SK-N-SH (cell line): Measurements from ENCODE around the gene C1D. TPM values are rescaled to one million over a fixed set of nuclear protein-coding genes. Genes with fewer than 3 reads are reported as not detected.

Experiments used
- CTCF ChIA-PET: fragments of 300-600, 350-600 bp; formaldehyde crosslinking; extraction: SDS; loops from one replicate; lab custom pipeline; 2021; lab: Yijun Ruan, JAX
- POLR2A ChIA-PET: fragments of 350-600 bp; sonication (Branson Sonifier 250); formaldehyde crosslinking; extraction: SDS; loops from one replicate; lab custom pipeline; 2020; ENCODE audit warnings: antibody characterized with exemption, inconsistent platforms; lab: Yijun Ruan, JAX
- DNase-seq: peaks from one replicate; pipeline ENCODE4 v3.0.0; 2012
- H2AFZ ChIP-seq: fragments of 200-600 bp; sonication (generic); 2 replicates; pipeline ENCODE4 v1.8.1; 2016; ENCODE audit warnings: antibody characterized with exemption, mild to moderate bottlenecking, low read depth
- H3F3A ChIP-seq: fragments of 200-600 bp; sonication (generic); replicated peaks from 2 replicates; pipeline ENCODE3; 2016; ENCODE audit warnings: antibody characterized with exemption, mild to moderate bottlenecking; ENCODE audit not compliant: insufficient read depth
- H3K27ac ChIP-seq, 2 experiments: fragments of 200-500 bp in 1 of 2; fragments of 200-600 bp in 1 of 2; sonication (Bioruptor generic) in 1 of 2; sonication (generic), shearing (Covaris generic) in 1 of 2; 2 replicates each; pipeline versions ENCODE4 v1.5.1 to v1.6.1; 2014 to 2016; ENCODE audit warnings: low read depth in 2 of 2, inconsistent platforms in 1 of 2, low read length in 1 of 2, mild to moderate bottlenecking in 1 of 2, mixed read lengths in 1 of 2
- H3K27me3 ChIP-seq: fragments of 200-600 bp; sonication (generic), shearing (Covaris generic); 2 replicates; pipeline ENCODE4 v1.6.1; 2016; ENCODE audit warnings: mixed run types; ENCODE audit not compliant: insufficient read depth
- H3K36me3 ChIP-seq, 2 experiments: fragments of 200-500 bp in 1 of 2; fragments of 200-600 bp in 1 of 2; sonication (Bioruptor generic) in 1 of 2; sonication (generic) in 1 of 2; replicated peaks in 1 of 2; 2 replicates each; pipeline versions ENCODE3 to v1.5.1; 2014 to 2016; ENCODE audit warnings: low read length in 1 of 2, mild to moderate bottlenecking in 1 of 2; ENCODE audit not compliant: insufficient read depth in 2 of 2, control insufficient read depth in 1 of 2
- H3K4me1 ChIP-seq, 2 experiments: fragments of 200-500 bp in 1 of 2; fragments of 200-600 bp in 1 of 2; sonication (Bioruptor generic) in 1 of 2; sonication (generic), shearing (Covaris generic) in 1 of 2; 2 replicates each; pipeline versions ENCODE4 v1.5.1 to v1.6.1; 2014 to 2016; ENCODE audit warnings: low read depth in 1 of 2, low read length in 1 of 2, mixed run types in 1 of 2; ENCODE audit not compliant: insufficient read depth in 2 of 2, control insufficient read depth in 1 of 2
- H3K4me2 ChIP-seq: fragments of 200-600 bp; sonication (generic), shearing (Covaris generic); 2 replicates; pipeline ENCODE4 v1.6.1; 2017; ENCODE audit warnings: mixed run types
- H3K4me3 ChIP-seq, 2 experiments: fragments of 200-500 bp in 1 of 2; fragments of 200-600 bp in 1 of 2; sonication (Bioruptor generic) in 1 of 2; sonication (generic), shearing (Covaris generic) in 1 of 2; 2 replicates each; pipeline versions ENCODE4 v1.5.1 to v1.8.1; 2014 to 2016; ENCODE audit warnings: low read depth in 2 of 2, inconsistent platforms in 1 of 2, low read length in 1 of 2, mild to moderate bottlenecking in 1 of 2, mixed read lengths in 1 of 2, moderate library complexity in 1 of 2
- H3K79me2 ChIP-seq: fragments of 200-600 bp; sonication (generic); 2 replicates; pipeline ENCODE4 v1.8.1; 2017; ENCODE audit warnings: mild to moderate bottlenecking; ENCODE audit not compliant: insufficient read depth
- H3K9ac ChIP-seq: fragments of 200-600 bp; sonication (generic); 2 replicates; pipeline ENCODE4 v1.6.1; 2017; ENCODE audit warnings: mixed run types
- H3K9me2 ChIP-seq: fragments of 200-600 bp; sonication (generic); 2 replicates; pipeline ENCODE4 v1.6.1; 2017; ENCODE audit warnings: mixed run types
- H3K9me3 ChIP-seq: fragments of 200-600 bp; sonication (generic); 2 replicates; pipeline ENCODE4 v1.6.1; 2017; ENCODE audit warnings: mixed run types, mild to moderate bottlenecking, moderate library complexity
- H4K20me1 ChIP-seq: fragments of 200-600 bp; sonication (generic); 2 replicates; pipeline ENCODE4 v1.6.1; 2017; ENCODE audit warnings: mild to moderate bottlenecking, mixed run types; ENCODE audit not compliant: insufficient read depth
- CHD2 ChIP-seq: fragments of 150-350 bp; IDR thresholded peaks from 2 replicates; pipeline ENCODE4 v1.6.1; 2018; ENCODE audit warnings: low read length; ENCODE audit not compliant: partially characterized antibody
- ELF1 ChIP-seq: IDR thresholded peaks from 2 replicates; pipeline ENCODE4 v1.4.0; 2012
- EP300 ChIP-seq, 2 experiments: IDR thresholded peaks; 2 replicates each; pipeline versions ENCODE4 v1.4.0 to v1.6.1; 2012; ENCODE audit warnings: borderline replicate concordance in 1 of 2, low read depth in 1 of 2, low read length in 1 of 2
- EZH2phosphoT487 ChIP-seq: fragments of 200-600 bp; sonication (generic); IDR thresholded peaks from 2 replicates; pipeline ENCODE4 v1.6.1; 2017; ENCODE audit warnings: low read depth, mixed run types, mild to moderate bottlenecking, antibody characterized with exemption, moderate library complexity, borderline replicate concordance
- FOSL2 ChIP-seq: IDR thresholded peaks from 2 replicates; pipeline ENCODE4 v1.4.0; 2012; ENCODE audit warnings: low read depth, mild to moderate bottlenecking, moderate library complexity, borderline replicate concordance
- GABPA ChIP-seq: IDR thresholded peaks from 2 replicates; pipeline ENCODE4 v1.4.0; 2012; ENCODE audit warnings: low read depth, mild to moderate bottlenecking
- GATA2 ChIP-seq: sonication (generic); formaldehyde crosslinking; IDR thresholded peaks from 2 replicates; pipeline ENCODE4 v1.5.0; 2020; ENCODE audit warnings: mild to moderate bottlenecking, missing genetic modification reagents
- IRF3 ChIP-seq: fragments of 150-350 bp; IDR thresholded peaks from 2 replicates; pipeline ENCODE4 v1.6.1; 2016; ENCODE audit warnings: mild to moderate bottlenecking, low read depth, low read length
- JUND ChIP-seq: IDR thresholded peaks from 2 replicates; pipeline ENCODE4 v1.4.0; 2012
- MEF2A ChIP-seq: IDR thresholded peaks from 2 replicates; pipeline ENCODE4 v1.4.0; 2012; ENCODE audit warnings: low read depth, borderline replicate concordance
- NFIC ChIP-seq: IDR thresholded peaks from 2 replicates; pipeline ENCODE4 v1.4.0; 2012; ENCODE audit warnings: borderline replicate concordance
- NRF1 ChIP-seq: IDR thresholded peaks from 2 replicates; pipeline ENCODE4 v1.6.1; 2012; ENCODE audit warnings: low read depth, mild to moderate bottlenecking, low read length
- POLR2AphosphoS5 ChIP-seq: IDR thresholded peaks from 2 replicates; pipeline ENCODE4 v1.6.1; 2012; ENCODE audit warnings: low read depth, low read length
- RXRA ChIP-seq: IDR thresholded peaks from 2 replicates; pipeline ENCODE4 v1.4.0; 2012; ENCODE audit warnings: low read depth, mild to moderate bottlenecking, borderline replicate concordance
- TEAD4 ChIP-seq: IDR thresholded peaks from 2 replicates; pipeline ENCODE4 v1.4.0; 2012; ENCODE audit warnings: mild to moderate bottlenecking, borderline replicate concordance; ENCODE audit not compliant: insufficient read depth
- USF1 ChIP-seq: IDR thresholded peaks from 2 replicates; pipeline ENCODE4 v1.4.0; 2012; ENCODE audit warnings: low read depth, borderline replicate concordance
- YY1 ChIP-seq: IDR thresholded peaks from 2 replicates; pipeline ENCODE4 v1.4.0; 2012; ENCODE audit warnings: low read depth, mild to moderate bottlenecking
- WGBS: methylation state at CpG from one replicate; pipeline ENCODE4 v1.1.6; 2017; ENCODE audit warnings: low lambda C conversion rate; 5-methylcytosine and 5-hydroxymethylcytosine counted together
- polyA plus RNA-seq, 3 experiments: library from polyadenylated mRNA; depleted of rRNA; stranded (reverse); fragments of >200 nt; gene quantifications; 2 replicates each; pipeline ENCODE4 v1.2.3, GENCODE V29; 2012
- TF ChIP-seq, protein P1 (sequence below): fragments of 150-350 bp; IDR thresholded peaks from 2 replicates; pipeline ENCODE4 v1.6.1; 2017; ENCODE audit warnings: antibody characterized with exemption, low read length, low read depth, borderline replicate concordance
- TF ChIP-seq, protein P2 (sequence below): fragments of 200-600 bp; sonication (generic); IDR thresholded peaks from 2 replicates; pipeline ENCODE4 v1.6.1; 2017; ENCODE audit warnings: antibody characterized with exemption, mild to moderate bottlenecking, moderate library complexity
- TF ChIP-seq, protein P3 (sequence below): IDR thresholded peaks from 2 replicates; pipeline ENCODE4; 2012

Gene C1D
- polyA plus RNA-seq, 1 of the 3 experiments (the other 2 are of a cell fraction): 45.9 TPM

DNA sequence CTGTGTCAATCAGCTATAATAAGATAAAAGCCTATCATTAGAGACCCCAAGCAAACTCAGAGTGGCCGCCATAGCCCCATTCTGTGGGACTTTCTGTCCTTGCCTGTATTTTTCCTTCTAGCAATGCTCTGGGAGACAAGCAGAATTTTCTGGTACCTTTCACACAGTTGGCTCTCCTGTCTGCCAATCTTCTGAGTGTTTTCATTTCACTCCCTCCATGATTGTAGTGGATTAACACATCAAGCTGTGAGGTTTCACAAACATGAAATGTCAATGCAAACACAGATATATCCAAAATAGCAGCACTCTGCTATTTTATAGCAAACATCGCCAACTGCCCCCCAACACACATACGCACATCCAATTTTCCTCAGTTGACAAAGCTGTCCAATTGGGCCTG lies 64.9 kb downstream of the C1D start:
- 84% methylated on average over 3 of the region's 3 CpGs for WGBS
- TF ChIP-seq NRF1 (no peak), USF1 (no peak), CHD2 (no peak), EP300 (IDR thresholded peaks at IDR 0.05; ENCODE audit: borderline replicate concordance in 1 of 2, low read depth in 1 of 2, low read length in 1 of 2) (no peak), JUND (no peak)
- TF ChIP-seq, protein P1, sequence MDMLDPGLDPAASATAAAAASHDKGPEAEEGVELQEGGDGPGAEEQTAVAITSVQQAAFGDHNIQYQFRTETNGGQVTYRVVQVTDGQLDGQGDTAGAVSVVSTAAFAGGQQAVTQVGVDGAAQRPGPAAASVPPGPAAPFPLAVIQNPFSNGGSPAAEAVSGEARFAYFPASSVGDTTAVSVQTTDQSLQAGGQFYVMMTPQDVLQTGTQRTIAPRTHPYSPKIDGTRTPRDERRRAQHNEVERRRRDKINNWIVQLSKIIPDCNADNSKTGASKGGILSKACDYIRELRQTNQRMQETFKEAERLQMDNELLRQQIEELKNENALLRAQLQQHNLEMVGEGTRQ: no peak
- H3K9me3 ChIP-seq: no peaks in the 10 kb centered on the region
- H3K27me3 ChIP-seq: no peaks in the 10 kb centered on the region
- H2AFZ ChIP-seq: peak overlapping the region; percentile 36; the same call in 1 of the 2 replicates
- H3K9ac ChIP-seq: peak overlapping the region; percentile 4; the same call in 1 of the 2 replicates
- no peaks in the 10 kb centered on the region for H4K20me1 ChIP-seq
- peaks cover 20% of the 10 kb centered on the region for H3F3A ChIP-seq
- H3K4me3 ChIP-seq: no peak overlapping the region
- no peak for DNase-seq
- no peaks in the 10 kb centered on the region for H3K9me2 ChIP-seq
- H3K4me1 ChIP-seq: peaks cover 0 to 6% of the 10 kb centered on the region in 2 experiments; a peak in 3 of 4 replicates
- H3K27ac ChIP-seq: peak overlapping the region in 1 of 2 experiments; percentile 75; a peak in 2 of 4 replicates
- ChIA-PET CTCF (no interaction called here), POLR2A (no interaction called here)
- peak overlapping the region; percentile 68; the same call in 1 of the 2 replicates for H3K4me2 ChIP-seq
- H3K79me2 ChIP-seq: no peaks in the 10 kb centered on the region
- no peaks in the 10 kb centered on the region for H3K36me3 ChIP-seq

- Histone ChIP-seq H3K4me2 (peak overlapping the region; percentile 68), H3K9me2 (no peaks in the 10 kb centered on the region), H3F3A (peaks cover 20% of the 10 kb centered on the region), H3K36me3 (no peaks in the 10 kb centered on the region), H3K27me3 (no peaks in the 10 kb centered on the region), H4K20me1 (no peaks in the 10 kb centered on the region), H2AFZ (peak overlapping the region; percentile 36; the same call in 1 of the 2 replicates), H3K4me1 (peaks cover 0 to 6% of the 10 kb centered on the region in 2 experiments; a peak in 3 of 4 replicates), H3K4me3 (peak overlapping the region in 1 of 2 experiments; percentile 13; a peak in 1 of 4 replicates), H3K27ac (peak overlapping the region; percentile 28 to 75; a peak in 3 of 4 replicates), H3K79me2 (no peaks in the 10 kb centered on the region), H3K9ac (peak overlapping the region; percentile 50; the same call in 1 of the 2 replicates), H3K9me3 (no peaks in the 10 kb centered on the region)
- no peak for DNase-seq
- POLR2A ChIA-PET: no interaction called here
- CTCF ChIA-PET: no interaction called here
- 6% methylated on average over 3 of the region's 3 CpGs for WGBS
- TF ChIP-seq GABPA (no peak), ELF1 (no peak), YY1 (no peak), NFIC (peak; percentile 89), JUND (peak; percentile 83), EZH2phosphoT487 (no peak), GATA2 (no peak), EP300 (IDR thresholded peaks at IDR 0.05; ENCODE audit: borderline replicate concordance in 1 of 2, low read depth in 1 of 2, low read length in 1 of 2) (peak in 1 of 2 experiments; percentile 92; a peak in 2 of 4 replicates), RXRA (peak; percentile 75; the same call in 1 of the 2 replicates), FOSL2 (peak; percentile 88), IRF3 (no peak), MEF2A (peak; percentile 40; the same call in 1 of the 2 replicates), TEAD4 (peak; percentile 73; the same call in 1 of the 2 replicates), POLR2AphosphoS5 (peak; percentile 39; the same call in 1 of the 2 replicates)
- TF ChIP-seq, protein P2, sequence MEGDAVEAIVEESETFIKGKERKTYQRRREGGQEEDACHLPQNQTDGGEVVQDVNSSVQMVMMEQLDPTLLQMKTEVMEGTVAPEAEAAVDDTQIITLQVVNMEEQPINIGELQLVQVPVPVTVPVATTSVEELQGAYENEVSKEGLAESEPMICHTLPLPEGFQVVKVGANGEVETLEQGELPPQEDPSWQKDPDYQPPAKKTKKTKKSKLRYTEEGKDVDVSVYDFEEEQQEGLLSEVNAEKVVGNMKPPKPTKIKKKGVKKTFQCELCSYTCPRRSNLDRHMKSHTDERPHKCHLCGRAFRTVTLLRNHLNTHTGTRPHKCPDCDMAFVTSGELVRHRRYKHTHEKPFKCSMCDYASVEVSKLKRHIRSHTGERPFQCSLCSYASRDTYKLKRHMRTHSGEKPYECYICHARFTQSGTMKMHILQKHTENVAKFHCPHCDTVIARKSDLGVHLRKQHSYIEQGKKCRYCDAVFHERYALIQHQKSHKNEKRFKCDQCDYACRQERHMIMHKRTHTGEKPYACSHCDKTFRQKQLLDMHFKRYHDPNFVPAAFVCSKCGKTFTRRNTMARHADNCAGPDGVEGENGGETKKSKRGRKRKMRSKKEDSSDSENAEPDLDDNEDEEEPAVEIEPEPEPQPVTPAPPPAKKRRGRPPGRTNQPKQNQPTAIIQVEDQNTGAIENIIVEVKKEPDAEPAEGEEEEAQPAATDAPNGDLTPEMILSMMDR: no peak
- TF ChIP-seq, protein P3, sequence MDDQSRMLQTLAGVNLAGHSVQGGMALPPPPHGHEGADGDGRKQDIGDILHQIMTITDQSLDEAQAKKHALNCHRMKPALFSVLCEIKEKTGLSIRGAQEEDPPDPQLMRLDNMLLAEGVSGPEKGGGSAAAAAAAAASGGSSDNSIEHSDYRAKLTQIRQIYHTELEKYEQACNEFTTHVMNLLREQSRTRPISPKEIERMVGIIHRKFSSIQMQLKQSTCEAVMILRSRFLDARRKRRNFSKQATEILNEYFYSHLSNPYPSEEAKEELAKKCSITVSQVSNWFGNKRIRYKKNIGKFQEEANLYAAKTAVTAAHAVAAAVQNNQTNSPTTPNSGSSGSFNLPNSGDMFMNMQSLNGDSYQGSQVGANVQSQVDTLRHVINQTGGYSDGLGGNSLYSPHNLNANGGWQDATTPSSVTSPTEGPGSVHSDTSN: peak; percentile 90
- TF ChIP-seq, protein P1: no peak
These were observed 65.3 kb downstream of the C1D start for GRCh38 chr2:67997528-67997900.
